NB4 (cell line): ENCODE data around the gene SUMO2.
"Not testable (repeated sequence)": the region's sequence is repeated elsewhere in the genome, so short reads cannot be mapped to it uniquely, and the experiment has no call there.

Experiments used
- DNase-seq: peaks from one replicate; pipeline ENCODE4 v3.0.0; 2010; ENCODE audit warnings: low read depth
- H3K4me3 ChIP-seq: one replicate; pipeline ENCODE4 v1.5.1; 2011; ENCODE audit warnings: mild to moderate bottlenecking, low read depth, low read length, moderate library complexity
- MAX ChIP-seq: IDR thresholded peaks from 2 replicates; pipeline ENCODE4 v1.6.1; 2011; ENCODE audit warnings: low read depth, low read length
- MYC ChIP-seq: IDR thresholded peaks from 2 replicates; pipeline ENCODE4 v1.6.1; 2011; ENCODE audit warnings: low read depth, low read length
- POLR2A ChIP-seq: IDR thresholded peaks from 2 replicates; pipeline ENCODE4 v1.6.1; 2011; ENCODE audit warnings: mild to moderate bottlenecking; ENCODE audit not compliant: insufficient read length; ENCODE audit errors: extremely low read depth
- TF ChIP-seq, protein P1 (sequence below): IDR thresholded peaks from one replicate; pipeline ENCODE4 v1.5.1; 2012; ENCODE audit warnings: low read depth, low read length

SUMO2 gene

GRCh38 chr17:75225016-75225415 is 42.3 kb upstream of the SUMO2 start:
- H3K4me3 ChIP-seq: no peak overlapping the region
- TF ChIP-seq, protein P1, sequence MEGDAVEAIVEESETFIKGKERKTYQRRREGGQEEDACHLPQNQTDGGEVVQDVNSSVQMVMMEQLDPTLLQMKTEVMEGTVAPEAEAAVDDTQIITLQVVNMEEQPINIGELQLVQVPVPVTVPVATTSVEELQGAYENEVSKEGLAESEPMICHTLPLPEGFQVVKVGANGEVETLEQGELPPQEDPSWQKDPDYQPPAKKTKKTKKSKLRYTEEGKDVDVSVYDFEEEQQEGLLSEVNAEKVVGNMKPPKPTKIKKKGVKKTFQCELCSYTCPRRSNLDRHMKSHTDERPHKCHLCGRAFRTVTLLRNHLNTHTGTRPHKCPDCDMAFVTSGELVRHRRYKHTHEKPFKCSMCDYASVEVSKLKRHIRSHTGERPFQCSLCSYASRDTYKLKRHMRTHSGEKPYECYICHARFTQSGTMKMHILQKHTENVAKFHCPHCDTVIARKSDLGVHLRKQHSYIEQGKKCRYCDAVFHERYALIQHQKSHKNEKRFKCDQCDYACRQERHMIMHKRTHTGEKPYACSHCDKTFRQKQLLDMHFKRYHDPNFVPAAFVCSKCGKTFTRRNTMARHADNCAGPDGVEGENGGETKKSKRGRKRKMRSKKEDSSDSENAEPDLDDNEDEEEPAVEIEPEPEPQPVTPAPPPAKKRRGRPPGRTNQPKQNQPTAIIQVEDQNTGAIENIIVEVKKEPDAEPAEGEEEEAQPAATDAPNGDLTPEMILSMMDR: no peak
- TF ChIP-seq MYC: no peak
- TF ChIP-seq MAX: no peak
- no peak for TF ChIP-seq POLR2A
- DNase-seq: no peak

- H3K4me3 ChIP-seq: no peak overlapping the region
- DNase-seq: no peak
- TF ChIP-seq POLR2A: no peak
- TF ChIP-seq, protein P1: no peak
- no peak for TF ChIP-seq MYC
- no peak for TF ChIP-seq MAX
Observed at GRCh38 chr17:75219815-75220214, 37.1 kb upstream of the SUMO2 start.

DNA sequence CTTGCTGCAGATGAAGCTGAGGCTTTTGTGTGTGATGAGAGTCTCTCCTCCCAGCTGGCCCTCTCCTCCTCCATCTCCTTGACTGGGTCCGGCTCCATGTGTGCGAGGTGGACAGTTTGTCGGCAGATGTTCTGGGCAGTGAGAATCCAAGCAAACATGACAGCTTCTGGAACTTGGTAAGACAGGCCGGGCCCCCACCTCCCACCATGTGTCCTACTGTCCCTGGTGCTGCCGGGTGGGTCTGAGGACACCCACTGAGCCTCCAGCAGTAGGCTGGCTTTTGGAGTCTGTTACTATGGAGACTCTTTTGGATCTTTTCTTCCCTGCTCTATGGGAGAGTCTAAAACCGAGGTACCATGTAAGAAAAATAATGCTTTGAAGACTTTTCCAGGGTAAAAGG is 35.4 kb upstream of the SUMO2 start:
- TF ChIP-seq, protein P1: no peak
- no peak for TF ChIP-seq POLR2A
- TF ChIP-seq MAX: no peak
- DNase-seq: no peak
- H3K4me3 ChIP-seq: no peak overlapping the region

- no peak overlapping the region for H3K4me3 ChIP-seq
- TF ChIP-seq POLR2A: no peak
- TF ChIP-seq, protein P1: no peak
- TF ChIP-seq MYC: no peak
- TF ChIP-seq MAX: no peak
- no peak for DNase-seq
Observed at GRCh38 chr17:75209061-75209460, 26.3 kb upstream of the SUMO2 start.

DNA sequence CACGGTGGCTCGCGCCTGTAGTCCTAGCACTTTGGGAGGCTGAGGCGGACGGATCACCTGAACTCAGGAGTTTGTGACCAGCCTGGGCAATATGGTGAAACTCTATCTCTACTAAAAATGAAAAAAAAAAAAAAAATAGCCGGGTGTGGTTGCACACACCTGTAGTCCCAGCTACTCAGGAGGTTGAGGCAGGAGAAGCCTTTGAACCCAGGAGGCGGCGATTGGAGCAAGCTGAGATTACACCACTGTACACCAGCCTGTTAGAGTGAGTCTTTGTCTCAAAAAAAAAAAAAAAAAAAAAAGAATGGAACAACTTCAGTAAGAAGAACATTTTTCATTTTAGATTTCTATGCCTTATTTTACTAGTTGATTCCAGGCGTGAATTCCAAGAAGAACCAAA is 25.4 kb upstream of the SUMO2 start:
- H3K4me3 ChIP-seq: no peak overlapping the region
- no peak for TF ChIP-seq MAX
- TF ChIP-seq MYC: no peak
- TF ChIP-seq, protein P1: no peak
- no peak for TF ChIP-seq POLR2A
- no peak for DNase-seq

DNA sequence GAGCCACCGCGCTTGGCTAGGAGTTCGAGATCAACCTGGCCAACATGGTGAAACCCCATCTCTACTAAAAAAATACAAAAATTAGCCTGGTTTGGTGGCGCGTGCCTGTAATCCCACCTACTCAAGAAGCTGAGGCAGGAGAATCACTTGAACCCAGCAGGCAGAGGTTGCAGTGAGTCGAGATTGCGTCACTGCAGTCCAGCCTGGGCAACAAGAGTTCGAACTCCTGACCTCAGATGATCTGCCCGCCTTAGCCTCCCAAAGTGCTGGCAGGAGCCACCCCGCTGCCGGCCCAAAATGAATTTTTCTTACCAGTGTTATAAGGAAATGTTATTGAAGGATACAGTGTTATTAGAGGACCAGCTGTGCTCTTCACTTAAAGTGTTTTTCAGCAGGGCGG is 25.0 kb upstream of the SUMO2 start:
- TF ChIP-seq POLR2A (no peak), MAX (no peak), MYC (no peak)
- TF ChIP-seq, protein P1: no peak
- DNase-seq: no peak
- no peak overlapping the region for H3K4me3 ChIP-seq

- DNase-seq: not testable (repeated sequence)
- peak overlapping the region; percentile 80 for H3K4me3 ChIP-seq
Observed at GRCh38 chr17:75207050-75207407, 24.3 kb upstream of the SUMO2 start.
